GM10266 (cell line): ENCODE results near the gene TP53I13.

ENCODE experiments used
- DNase-seq: peaks from one replicate; pipeline ENCODE4 v3.0.0; 2012; ENCODE audit errors: extremely low spot score
- CTCF ChIP-seq: IDR thresholded peaks from 2 replicates; pipeline ENCODE4 v1.5.1; 2012; ENCODE audit warnings: mild to moderate bottlenecking, low read depth; ENCODE audit not compliant: control insufficient read depth, insufficient read depth; ENCODE audit errors: missing control alignments

The TP53I13 gene

GRCh38 chr17:29573558-29573869 lies 5.0 kb downstream of the TP53I13 start:
- no peak for TF ChIP-seq CTCF
- no peak for DNase-seq

- no peak for TF ChIP-seq CTCF
- DNase-seq: no peak
These were observed 5.6 kb downstream of the TP53I13 start for GRCh38 chr17:29573871-29574731.

- no peak for TF ChIP-seq CTCF
- no peak for DNase-seq
These were observed 6.4 kb downstream of the TP53I13 start for GRCh38 chr17:29574732-29575510.

GRCh38 chr17:29575511-29576213 lies 7.2 kb downstream of the TP53I13 start:
- no peak for DNase-seq
- TF ChIP-seq CTCF: no peak

- TF ChIP-seq CTCF: no peak
- no peak for DNase-seq
These were observed 7.9 kb downstream of the TP53I13 start for GRCh38 chr17:29576214-29577000.

GRCh38 chr17:29577001-29577370 lies 8.5 kb downstream of the TP53I13 start:
- TF ChIP-seq CTCF: no peak
- no peak for DNase-seq
